KOPT-K1 (cell line): ENCODE data around the gene GCNA.
"Not testable (repeated sequence)": the region's sequence is repeated elsewhere in the genome, so short reads cannot be mapped to it uniquely, and the experiment has no call there.

Experiments used
- H3K27ac ChIP-seq: fragments of 200-600 bp; sonication (generic); 2 replicates; pipeline ENCODE4 v1.5.1; 2016; ENCODE audit warnings: antibody characterized with exemption, mild to moderate bottlenecking, low read depth, low read length; ENCODE audit not compliant: poor library complexity, severe bottlenecking
- H3K36me3 ChIP-seq: fragments of 200-600 bp; sonication (generic); 2 replicates; pipeline ENCODE4 v1.5.1; 2017; ENCODE audit warnings: antibody characterized with exemption, mild to moderate bottlenecking, low read length, moderate library complexity; ENCODE audit not compliant: insufficient read depth
- H3K9me3 ChIP-seq: fragments of 200-600 bp; sonication (generic); 2 replicates; pipeline ENCODE4 v1.5.1; 2017; ENCODE audit warnings: antibody characterized with exemption, low read length, mild to moderate bottlenecking; ENCODE audit not compliant: insufficient read depth, poor library complexity, severe bottlenecking

The GCNA gene

GRCh38 chrX:71586929-71587328, 8.7 kb downstream of the GCNA start:
- Histone ChIP-seq H3K27ac (no peak overlapping the region), H3K9me3 (no peaks in the 10 kb centered on the region)

GRCh38 chrX:71593210-71593609, 15.0 kb downstream of the GCNA start:
- not testable (repeated sequence) for H3K27ac ChIP-seq, H3K36me3 ChIP-seq, H3K9me3 ChIP-seq

More at GRCh38 chrX:71586929-71587328, 8.7 kb downstream of the GCNA start:
- H3K36me3 ChIP-seq: peaks cover under 1% of the 10 kb centered on the region; the same call in 1 of the 2 replicates

GRCh38 chrX:71599965-71600364, 21.7 kb downstream of the GCNA start:
- peaks cover 63% of the 10 kb centered on the region for H3K36me3 ChIP-seq
- no peaks in the 10 kb centered on the region for H3K9me3 ChIP-seq

GRCh38 chrX:71603618-71604017, 25.4 kb downstream of the GCNA start:
- H3K27ac ChIP-seq: no peak overlapping the region
- H3K9me3 ChIP-seq: no peaks in the 10 kb centered on the region
- H3K36me3 ChIP-seq: peaks cover 71% of the 10 kb centered on the region

More at GRCh38 chrX:71599965-71600364, 21.7 kb downstream of the GCNA start:
- no peak overlapping the region for H3K27ac ChIP-seq

GRCh38 chrX:71604141-71604540, 25.9 kb downstream of the GCNA start:
- Histone ChIP-seq H3K9me3 (no peaks in the 10 kb centered on the region), H3K36me3 (peaks cover 71% of the 10 kb centered on the region), H3K27ac (no peak overlapping the region)

- H3K9me3 ChIP-seq: no peaks in the 10 kb centered on the region
Measured at GRCh38 chrX:71604796-71605568, 26.7 kb downstream of the GCNA start.

GRCh38 chrX:71606536-71607216, 28.4 kb downstream of the GCNA start:
- Histone ChIP-seq H3K36me3 (peaks cover 82% of the 10 kb centered on the region), H3K27ac (peak overlapping the region; percentile 87), H3K9me3 (no peaks in the 10 kb centered on the region)

More at GRCh38 chrX:71604796-71605568, 26.7 kb downstream of the GCNA start:
- peak overlapping the region; percentile 87 for H3K27ac ChIP-seq
- H3K36me3 ChIP-seq: peaks cover 74% of the 10 kb centered on the region

GRCh38 chrX:71607488-71607887, 29.3 kb downstream of the GCNA start:
- H3K9me3 ChIP-seq: no peaks in the 10 kb centered on the region
- peak overlapping the region; percentile 87 for H3K27ac ChIP-seq
- H3K36me3 ChIP-seq: peaks cover 82% of the 10 kb centered on the region

- Histone ChIP-seq H3K9me3 (no peaks in the 10 kb centered on the region), H3K27ac (peak overlapping the region; percentile 24), H3K36me3 (peaks cover 73% of the 10 kb centered on the region)
Measured at GRCh38 chrX:71609095-71609750, 31.0 kb downstream of the GCNA start.

GRCh38 chrX:71611736-71612135, 33.5 kb downstream of the GCNA start:
- not testable (repeated sequence) for H3K27ac ChIP-seq, H3K9me3 ChIP-seq
- peaks cover 54% of the 10 kb centered on the region for H3K36me3 ChIP-seq

- H3K9me3 ChIP-seq: no peaks in the 10 kb centered on the region
- no peak overlapping the region for H3K27ac ChIP-seq
- H3K36me3 ChIP-seq: peaks cover 54% of the 10 kb centered on the region
Measured at GRCh38 chrX:71612256-71612655, 34.0 kb downstream of the GCNA start.

- Histone ChIP-seq H3K9me3 (no peaks in the 10 kb centered on the region), H3K36me3 (peaks cover 31% of the 10 kb centered on the region), H3K27ac (no peak overlapping the region)
Measured at GRCh38 chrX:71615056-71615455, 36.8 kb downstream of the GCNA start.

- H3K27ac ChIP-seq: peak overlapping the region; percentile 9
- H3K36me3 ChIP-seq: peaks cover 23% of the 10 kb centered on the region
- H3K9me3 ChIP-seq: no peaks in the 10 kb centered on the region
Measured at GRCh38 chrX:71615954-71616353, 37.7 kb downstream of the GCNA start.

- Histone ChIP-seq H3K9me3 (no peaks in the 10 kb centered on the region), H3K36me3 (peaks cover 14% of the 10 kb centered on the region), H3K27ac (peak overlapping the region; percentile 17)
Measured at GRCh38 chrX:71616672-71617529, 38.7 kb downstream of the GCNA start.
